Thoracic aorta (tissue), 2 donors: Measurements from ENCODE around the gene HMCN1. TPM values are rescaled to one million over a fixed set of nuclear protein-coding genes. Genes with fewer than 3 reads are reported as not detected.
A peak's percentile ranks its signal among the peaks of the same experiment; 100 is the strongest.

Source experiments
- ATAC-seq: fragments of 150-250 bp; one replicate; pipeline ENCODE4 v1.8.0; 2017; ENCODE audit warnings: low read depth; ENCODE audit not compliant: insufficient number of reproducible peaks, low FRiP score
- DNase-seq: peaks from one replicate; pipeline ENCODE4 v3.0.0-alpha.2; 2020; ENCODE audit warnings: low spot score
- H3K27ac ChIP-seq, 2 donors: fragments of 200-600 bp; sonication (generic); 1 replicate in 1 of 2; 2 replicates in 1 of 2; pipeline ENCODE4 v1.5.1; 2016; ENCODE audit warnings: mild to moderate bottlenecking in 2 of 2, moderate library complexity in 2 of 2
- H3K27me3 ChIP-seq: fragments of 200-600 bp; sonication (generic); replicated peaks from 2 replicates; pipeline ENCODE4 v1.6.0; 2016; ENCODE audit warnings: mild to moderate bottlenecking; ENCODE audit not compliant: insufficient read depth
- H3K36me3 ChIP-seq: fragments of 200-600 bp; sonication (generic); one replicate; pipeline ENCODE4 v1.5.1; 2016
- H3K4me1 ChIP-seq, 2 donors: fragments of 200-600 bp; sonication (generic); 1 replicate in 1 of 2; 2 replicates in 1 of 2; pipeline versions ENCODE4 v1.5.1 to v1.6.0; 2016; ENCODE audit warnings: low read depth in 2 of 2, mild to moderate bottlenecking in 1 of 2; ENCODE audit not compliant: control insufficient read depth in 1 of 2
- H3K4me3 ChIP-seq: fragments of 200-600 bp; sonication (generic); 2 replicates; pipeline ENCODE4 v1.5.1; 2016; ENCODE audit warnings: mild to moderate bottlenecking
- H3K9me3 ChIP-seq: fragments of 200-600 bp; sonication (generic); 2 replicates; pipeline ENCODE4 v1.5.1; 2016
- total RNA-seq, 2 donors: library from RNA; depleted of rRNA; stranded (reverse); fragments of >200 nt; gene quantifications; one replicate each; pipeline versions ENCODE4 v1.1.0 to v1.2.3, GENCODE V29; 2016
- TF ChIP-seq, protein P1 (sequence below): fragments of 200-600 bp; sonication (generic); IDR thresholded peaks from one replicate; pipeline ENCODE4 v1.5.1; 2019; ENCODE audit warnings: antibody characterized with exemption

Gene HMCN1
- total RNA-seq, 2 donors from 2014 or later: 142 to 191 TPM

DNA sequence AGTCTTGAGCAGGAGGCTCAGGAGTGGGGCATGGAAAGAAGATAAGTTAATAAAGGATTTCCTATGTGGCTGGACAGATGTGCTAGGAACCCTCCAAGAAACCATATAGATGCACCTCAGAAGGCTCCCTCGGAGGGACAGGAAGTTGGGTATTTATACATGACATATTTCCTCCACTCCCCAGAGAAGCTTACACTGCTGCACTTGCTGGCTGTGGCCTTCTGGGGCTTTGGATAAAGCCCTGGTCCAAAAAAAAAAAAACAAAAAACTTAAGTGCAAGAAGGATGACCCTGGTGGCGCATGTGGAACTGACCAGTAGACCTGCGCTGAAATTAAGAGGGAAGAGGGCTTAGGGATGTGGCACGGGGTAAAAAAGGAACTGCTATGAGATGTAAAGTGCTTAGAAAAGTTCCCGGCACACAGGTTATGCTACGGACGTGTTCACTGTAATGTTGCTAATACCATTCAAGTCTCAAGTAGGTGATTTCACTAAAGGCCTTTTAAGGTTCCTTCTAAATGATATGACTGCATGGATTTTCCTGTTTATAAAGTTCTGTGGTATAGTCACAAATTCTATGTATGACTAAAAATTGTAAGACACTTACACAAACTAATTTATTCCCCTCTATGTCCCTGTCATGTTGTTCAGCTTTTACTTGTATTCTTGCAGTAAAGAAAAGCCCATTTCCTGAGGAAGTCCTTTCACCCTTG is 253.6 kb downstream of the HMCN1 start:
- ATAC-seq (no peak), DNase-seq (no peak)
- Histone ChIP-seq H3K27ac (peak overlapping the region in 1 of 2 donors; percentile 14), H3K4me1 (peaks cover 20 to 31% of the 10 kb centered on the region in 2 donors), H3K9me3 (no peaks in the 10 kb centered on the region), H3K4me3 (no peak overlapping the region), H3K27me3 (no peaks in the 10 kb centered on the region), H3K36me3 (no peaks in the 10 kb centered on the region)
- TF ChIP-seq, protein P1, sequence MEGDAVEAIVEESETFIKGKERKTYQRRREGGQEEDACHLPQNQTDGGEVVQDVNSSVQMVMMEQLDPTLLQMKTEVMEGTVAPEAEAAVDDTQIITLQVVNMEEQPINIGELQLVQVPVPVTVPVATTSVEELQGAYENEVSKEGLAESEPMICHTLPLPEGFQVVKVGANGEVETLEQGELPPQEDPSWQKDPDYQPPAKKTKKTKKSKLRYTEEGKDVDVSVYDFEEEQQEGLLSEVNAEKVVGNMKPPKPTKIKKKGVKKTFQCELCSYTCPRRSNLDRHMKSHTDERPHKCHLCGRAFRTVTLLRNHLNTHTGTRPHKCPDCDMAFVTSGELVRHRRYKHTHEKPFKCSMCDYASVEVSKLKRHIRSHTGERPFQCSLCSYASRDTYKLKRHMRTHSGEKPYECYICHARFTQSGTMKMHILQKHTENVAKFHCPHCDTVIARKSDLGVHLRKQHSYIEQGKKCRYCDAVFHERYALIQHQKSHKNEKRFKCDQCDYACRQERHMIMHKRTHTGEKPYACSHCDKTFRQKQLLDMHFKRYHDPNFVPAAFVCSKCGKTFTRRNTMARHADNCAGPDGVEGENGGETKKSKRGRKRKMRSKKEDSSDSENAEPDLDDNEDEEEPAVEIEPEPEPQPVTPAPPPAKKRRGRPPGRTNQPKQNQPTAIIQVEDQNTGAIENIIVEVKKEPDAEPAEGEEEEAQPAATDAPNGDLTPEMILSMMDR: no peak

DNA sequence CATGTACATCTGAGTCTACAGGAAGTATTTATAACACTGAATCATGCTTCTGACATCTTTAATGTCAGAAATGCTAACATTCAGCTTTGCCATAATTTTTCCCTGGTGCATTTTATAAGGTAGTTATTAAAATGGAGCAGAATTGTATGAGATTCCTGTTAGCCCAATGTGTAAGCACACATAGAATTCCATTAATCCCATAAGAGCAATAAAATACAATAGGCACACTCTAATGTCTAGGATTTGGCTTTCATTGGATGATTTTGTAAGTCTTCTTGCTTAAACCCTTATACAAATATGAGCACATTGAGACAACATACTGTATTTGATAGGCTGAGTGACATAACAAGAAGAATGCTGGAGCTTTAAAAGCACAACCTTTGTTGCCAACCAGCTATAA is 256.4 kb downstream of the HMCN1 start:
- Histone ChIP-seq H3K4me3 (no peak overlapping the region), H3K27ac (no peak overlapping the region), H3K9me3 (no peaks in the 10 kb centered on the region), H3K4me1 (peaks cover 0 to 8% of the 10 kb centered on the region in 2 donors), H3K36me3 (peaks cover 3% of the 10 kb centered on the region), H3K27me3 (no peaks in the 10 kb centered on the region)
- ATAC-seq: no peak
- DNase-seq: no peak
- TF ChIP-seq, protein P1: no peak

DNA sequence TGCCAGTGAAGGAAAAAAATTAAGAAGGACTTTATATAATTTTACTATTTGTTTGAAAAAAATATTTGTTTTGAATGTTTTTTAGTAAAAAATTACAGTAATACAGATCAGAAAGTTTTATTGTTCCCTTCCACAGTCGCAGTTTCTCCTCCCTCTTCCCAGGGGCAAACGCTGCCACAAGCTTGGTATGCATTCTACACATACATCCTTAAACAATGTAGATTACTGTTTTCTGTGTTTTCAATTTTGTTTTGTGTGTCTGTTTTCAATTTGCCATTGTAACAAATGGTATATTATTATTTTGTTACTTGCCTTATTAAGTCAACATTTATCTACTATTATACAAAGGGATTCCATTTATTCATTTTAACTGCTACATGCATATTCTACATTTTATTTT is 257.1 kb downstream of the HMCN1 start:
- H3K36me3 ChIP-seq: peaks cover 3% of the 10 kb centered on the region

DNA sequence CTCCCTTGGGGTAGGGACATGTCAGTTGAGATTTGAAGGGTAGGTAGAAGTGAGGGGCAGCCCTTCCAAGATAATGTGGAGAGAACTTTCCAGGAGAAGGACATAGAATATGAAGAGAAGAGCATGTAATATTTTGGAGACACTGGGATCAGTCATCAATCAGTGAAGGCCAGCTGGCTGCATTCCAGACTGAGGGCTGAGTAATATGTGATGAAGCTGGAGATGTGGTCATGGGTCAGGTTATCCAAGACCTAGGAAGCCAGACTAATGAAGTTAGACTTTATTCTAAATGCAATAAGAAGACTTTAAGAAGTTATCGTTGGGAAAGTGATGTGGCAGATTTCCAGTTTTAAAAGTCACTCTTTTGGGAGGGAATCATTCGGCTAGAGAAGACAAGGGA is 262.0 kb downstream of the HMCN1 start:
- DNase-seq (peak; percentile 21), ATAC-seq (no peak)
- H3K4me3 ChIP-seq: no peak overlapping the region
- no peaks in the 10 kb centered on the region for H3K27me3 ChIP-seq
- no peaks in the 10 kb centered on the region for H3K9me3 ChIP-seq
- H3K4me1 ChIP-seq: peaks cover 4 to 18% of the 10 kb centered on the region in 2 donors
- TF ChIP-seq, protein P1: no peak
- peaks cover 3% of the 10 kb centered on the region for H3K36me3 ChIP-seq
- peak overlapping the region in 1 of 2 donors; percentile 1 for H3K27ac ChIP-seq

More for the DNA sequence above, 257.1 kb downstream of the HMCN1 start:
- peaks cover 0 to 7% of the 10 kb centered on the region in 2 donors for H3K4me1 ChIP-seq
- TF ChIP-seq, protein P1: no peak
- DNase-seq (no peak), ATAC-seq (no peak)
- no peak overlapping the region for H3K27ac ChIP-seq
- H3K27me3 ChIP-seq: no peaks in the 10 kb centered on the region
- no peaks in the 10 kb centered on the region for H3K9me3 ChIP-seq
- H3K4me3 ChIP-seq: no peak overlapping the region

DNA sequence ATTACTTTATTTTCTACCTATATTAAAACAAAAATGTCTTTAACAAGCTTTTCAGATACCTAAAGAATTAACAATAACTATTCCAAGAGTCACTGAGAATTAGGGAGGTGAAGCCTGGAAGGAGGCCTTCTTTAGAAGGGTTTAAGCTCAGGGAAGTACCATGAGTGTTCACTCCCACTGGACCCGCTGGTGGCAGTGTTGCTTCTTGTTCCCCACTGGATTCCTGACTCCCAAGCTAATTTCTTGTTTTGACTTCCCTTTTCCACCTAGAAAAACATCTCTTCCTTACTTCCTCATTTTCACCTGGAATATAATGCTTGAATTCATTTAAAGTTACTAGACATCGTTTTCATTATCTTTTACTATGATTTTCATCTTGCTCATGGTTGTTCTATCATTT is 264.2 kb downstream of the HMCN1 start:
- Histone ChIP-seq H3K36me3 (peaks cover 3% of the 10 kb centered on the region), H3K4me1 (peaks cover 14 to 18% of the 10 kb centered on the region in 2 donors), H3K9me3 (no peaks in the 10 kb centered on the region), H3K4me3 (no peak overlapping the region), H3K27me3 (no peaks in the 10 kb centered on the region), H3K27ac (peak overlapping the region; percentile 12 to 53)
- ATAC-seq (no peak), DNase-seq (no peak)
- TF ChIP-seq, protein P1: no peak
